Subcutaneous adipose tissue (tissue), 4 donors: ENCODE data around the gene NPR3. TPM values are rescaled to one million over a fixed set of nuclear protein-coding genes. Genes with fewer than 3 reads are reported as not detected.

Experiments
- total RNA-seq, 4 donors: library from RNA; depleted of rRNA; stranded (reverse); fragments of >200 nt; gene quantifications; one replicate each; pipeline ENCODE4 v1.1.0, GENCODE V29; 2016
- TF ChIP-seq, protein P1 (sequence below): fragments of 450-650 bp; IDR thresholded peaks from one replicate; pipeline ENCODE4 v1.5.1; 2016; ENCODE audit warnings: low read depth, mild to moderate bottlenecking, control low read depth, antibody characterized with exemption, moderate library complexity

NPR3 gene
- total RNA-seq, 4 donors from 2014 or later, result 5.6 to 45.4 (median 23.0) TPM

- TF ChIP-seq, protein P1, sequence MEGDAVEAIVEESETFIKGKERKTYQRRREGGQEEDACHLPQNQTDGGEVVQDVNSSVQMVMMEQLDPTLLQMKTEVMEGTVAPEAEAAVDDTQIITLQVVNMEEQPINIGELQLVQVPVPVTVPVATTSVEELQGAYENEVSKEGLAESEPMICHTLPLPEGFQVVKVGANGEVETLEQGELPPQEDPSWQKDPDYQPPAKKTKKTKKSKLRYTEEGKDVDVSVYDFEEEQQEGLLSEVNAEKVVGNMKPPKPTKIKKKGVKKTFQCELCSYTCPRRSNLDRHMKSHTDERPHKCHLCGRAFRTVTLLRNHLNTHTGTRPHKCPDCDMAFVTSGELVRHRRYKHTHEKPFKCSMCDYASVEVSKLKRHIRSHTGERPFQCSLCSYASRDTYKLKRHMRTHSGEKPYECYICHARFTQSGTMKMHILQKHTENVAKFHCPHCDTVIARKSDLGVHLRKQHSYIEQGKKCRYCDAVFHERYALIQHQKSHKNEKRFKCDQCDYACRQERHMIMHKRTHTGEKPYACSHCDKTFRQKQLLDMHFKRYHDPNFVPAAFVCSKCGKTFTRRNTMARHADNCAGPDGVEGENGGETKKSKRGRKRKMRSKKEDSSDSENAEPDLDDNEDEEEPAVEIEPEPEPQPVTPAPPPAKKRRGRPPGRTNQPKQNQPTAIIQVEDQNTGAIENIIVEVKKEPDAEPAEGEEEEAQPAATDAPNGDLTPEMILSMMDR, result no peak
These were observed 30.9 kb upstream of the NPR3 start for GRCh38 chr5:32680183-32680582.

DNA sequence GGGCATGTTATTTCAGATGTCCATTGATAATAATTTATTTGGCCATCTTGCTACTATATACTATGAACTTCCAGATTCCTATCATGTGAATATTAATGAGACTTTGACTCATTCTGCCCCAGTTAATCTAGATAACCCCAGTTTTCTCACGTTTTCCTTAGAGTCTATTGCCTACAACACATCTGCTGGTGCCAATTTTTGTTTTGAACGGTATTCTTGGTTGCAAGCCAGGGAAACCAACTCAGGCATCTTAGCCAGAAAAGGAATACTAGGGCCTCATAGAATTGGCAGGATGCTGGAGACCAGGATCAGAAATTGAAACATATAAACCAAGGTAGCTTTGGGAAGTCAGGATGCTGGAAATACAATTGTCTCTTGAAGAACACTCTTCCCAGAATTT, 28.0 kb upstream of the NPR3 start:
- TF ChIP-seq, protein P1, result no peak

- TF ChIP-seq, protein P1, result no peak
These were observed 26.9 kb upstream of the NPR3 start for GRCh38 chr5:32684260-32684659.

DNA sequence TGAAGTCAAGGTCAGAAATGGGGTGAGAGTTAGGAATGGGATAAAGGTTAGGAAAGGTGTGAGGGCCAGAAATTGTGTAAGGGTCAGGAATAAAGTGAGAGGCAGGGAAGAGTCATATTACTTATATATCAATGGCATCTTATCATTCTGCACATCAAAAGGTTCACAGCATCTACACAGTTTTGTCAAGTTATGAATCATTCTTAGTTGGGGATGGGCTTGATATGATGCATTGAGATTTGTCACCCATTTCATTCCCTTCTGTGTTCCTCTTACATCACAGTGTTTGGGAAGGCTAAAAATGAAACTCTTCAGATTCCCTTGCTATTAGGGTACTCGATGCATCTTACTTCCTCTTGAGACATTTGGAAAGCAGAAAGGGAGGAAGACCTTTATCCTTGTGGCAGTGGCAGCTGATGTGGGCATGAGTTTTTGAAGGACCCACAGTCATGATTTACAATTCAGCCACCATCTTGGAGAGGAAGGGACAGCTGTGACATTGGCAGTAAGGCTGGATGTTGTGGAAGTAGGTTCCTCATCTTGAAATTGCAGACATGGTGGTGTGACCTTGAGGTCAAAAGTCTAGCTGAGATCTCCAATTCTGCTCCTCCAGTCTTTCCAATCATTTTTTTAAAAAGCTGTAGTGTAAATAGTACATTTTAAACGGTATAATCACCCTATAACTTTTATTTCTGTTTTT, 24.2 kb upstream of the NPR3 start:
- TF ChIP-seq, protein P1, result no peak

GRCh38 chr5:32687499-32687831, 23.7 kb upstream of the NPR3 start:
- TF ChIP-seq, protein P1, result no peak

DNA sequence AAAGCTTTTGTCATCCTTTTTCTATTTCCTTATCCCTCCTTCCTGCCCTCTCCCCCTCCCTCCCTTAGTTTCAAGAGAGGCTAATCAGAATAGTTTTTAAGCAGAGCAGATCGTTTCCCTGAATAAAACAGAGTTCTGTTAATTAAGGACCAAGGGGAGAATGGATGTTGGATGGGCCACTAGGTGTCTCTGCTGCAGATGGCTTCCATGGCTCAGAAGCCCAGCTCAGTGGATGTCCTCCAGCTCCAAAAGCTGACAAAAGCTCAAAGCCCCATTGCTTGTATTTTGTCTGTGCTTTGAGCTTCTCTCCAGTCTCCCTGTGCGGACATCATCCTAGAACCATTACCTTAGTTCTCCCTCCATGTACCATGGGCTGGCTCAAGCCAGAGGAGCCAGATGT, 21.0 kb upstream of the NPR3 start:
- TF ChIP-seq, protein P1, result no peak

DNA sequence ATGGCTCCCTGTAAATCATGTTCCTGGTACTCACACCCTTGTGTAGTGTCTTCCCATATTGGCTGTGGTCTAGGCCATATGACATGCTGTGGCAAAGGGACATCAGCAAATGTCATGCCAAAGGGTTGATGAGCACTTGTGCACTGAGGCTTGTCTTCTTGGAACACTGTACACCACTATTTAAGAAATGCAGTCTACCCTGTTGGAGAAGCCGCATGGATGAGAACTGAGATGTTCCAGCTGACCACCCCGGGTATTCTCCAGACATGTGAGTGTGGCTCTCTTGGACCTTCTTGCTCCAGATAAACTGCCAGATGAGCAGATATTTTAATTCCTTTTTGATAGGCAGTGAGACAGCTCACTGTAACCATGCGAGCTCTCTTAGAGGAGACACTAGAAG, 20.5 kb upstream of the NPR3 start:
- TF ChIP-seq, protein P1, result no peak
